ENCODE measurements around the gene TK2.

- TF ChIP-seq CTCF (IDR thresholded peaks at IDR 0.05): no peak
- TF ChIP-seq USF2 (IDR thresholded peaks at IDR 0.05): no peak
- TF ChIP-seq MAZ (IDR thresholded peaks at IDR 0.05; ENCODE audit: borderline replicate concordance, low read depth, low read length): no peak
- no peak for TF ChIP-seq MAFK (IDR thresholded peaks at IDR 0.05; ENCODE audit: partially characterized antibody)
- no peak for TF ChIP-seq TP53 (CRISPR knock-in tag; IDR thresholded peaks at IDR 0.05)
- no peak for TF ChIP-seq MAX (IDR thresholded peaks at IDR 0.05)
- no peak for TF ChIP-seq CEBPB (IDR thresholded peaks at IDR 0.05)
- no peak for TF ChIP-seq KDM5A (IDR thresholded peaks at IDR 0.05)
- TF ChIP-seq NR3C1 (IDR thresholded peaks at IDR 0.05): no peak
These were observed 69.4 kb downstream of the TK2 start for GRCh38 chr16:66480265-66481080.
